ENCODE results near the gene ZNF8.

ZNF8 gene

DNA sequence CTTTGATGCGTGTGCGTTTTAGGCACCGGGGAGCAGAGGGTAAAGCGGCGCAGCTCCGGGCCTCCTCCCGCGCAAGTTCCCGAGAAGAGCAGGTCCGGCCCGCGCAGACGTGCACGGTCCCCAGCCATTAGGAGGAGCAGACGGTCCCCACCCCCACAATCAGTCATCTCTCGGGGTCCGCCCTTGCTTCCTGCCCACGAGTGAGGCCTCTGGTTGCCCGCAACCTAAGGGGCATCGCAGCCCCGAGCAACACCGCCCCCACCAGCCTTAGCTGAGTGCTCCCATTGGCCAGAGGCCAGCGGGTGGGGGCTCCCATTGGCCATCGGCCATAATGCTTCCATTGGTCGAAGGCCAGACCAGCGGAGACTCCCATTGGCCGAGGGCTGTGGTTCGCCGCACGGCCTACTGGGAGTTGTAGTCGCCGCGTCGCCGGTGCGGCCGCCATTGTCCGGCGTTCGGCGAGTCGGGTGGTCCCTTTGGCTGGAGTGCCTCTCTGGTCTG, at the start of gene ZNF8:
Gene ZNF8 (plus strand): TSS at position 415 of the 501 bp plus-strand sequence. CDS start 127 bp downstream, outside the sequence.
- Histone ChIP-seq H3K9me3 (peaks cover 5 to 44% (median 22%) of the 10 kb centered on the region in 3 donors), H3K36me3 (peaks cover 22 to 53% (median 36%) of the 10 kb centered on the region in 3 donors), H3K4me3 (peak within 1 kb of the TSS; percentile 77 to 95), H3K27ac (peak within 1 kb of the TSS; percentile 86 to 90), H3K4me1 (peaks cover 0 to 29% (median 8%) of the 10 kb centered on the region in 4 donors), H3K27me3 (no peaks in the 10 kb centered on the region)
- intact Hi-C loops (cut with DNase I; ENCODE audit: low total_unique reads): loop anchor here (2.0 to 10.0 kb wide), 2 partner anchors 26 to 94 kb away; partner anchors contain the start of genes ERVK3-1 and ZNF274
- peak; percentile 96 to 98 for DNase-seq
- TF ChIP-seq, protein P1, sequence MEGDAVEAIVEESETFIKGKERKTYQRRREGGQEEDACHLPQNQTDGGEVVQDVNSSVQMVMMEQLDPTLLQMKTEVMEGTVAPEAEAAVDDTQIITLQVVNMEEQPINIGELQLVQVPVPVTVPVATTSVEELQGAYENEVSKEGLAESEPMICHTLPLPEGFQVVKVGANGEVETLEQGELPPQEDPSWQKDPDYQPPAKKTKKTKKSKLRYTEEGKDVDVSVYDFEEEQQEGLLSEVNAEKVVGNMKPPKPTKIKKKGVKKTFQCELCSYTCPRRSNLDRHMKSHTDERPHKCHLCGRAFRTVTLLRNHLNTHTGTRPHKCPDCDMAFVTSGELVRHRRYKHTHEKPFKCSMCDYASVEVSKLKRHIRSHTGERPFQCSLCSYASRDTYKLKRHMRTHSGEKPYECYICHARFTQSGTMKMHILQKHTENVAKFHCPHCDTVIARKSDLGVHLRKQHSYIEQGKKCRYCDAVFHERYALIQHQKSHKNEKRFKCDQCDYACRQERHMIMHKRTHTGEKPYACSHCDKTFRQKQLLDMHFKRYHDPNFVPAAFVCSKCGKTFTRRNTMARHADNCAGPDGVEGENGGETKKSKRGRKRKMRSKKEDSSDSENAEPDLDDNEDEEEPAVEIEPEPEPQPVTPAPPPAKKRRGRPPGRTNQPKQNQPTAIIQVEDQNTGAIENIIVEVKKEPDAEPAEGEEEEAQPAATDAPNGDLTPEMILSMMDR (IDR thresholded peaks at IDR 0.05): no peak

DNA sequence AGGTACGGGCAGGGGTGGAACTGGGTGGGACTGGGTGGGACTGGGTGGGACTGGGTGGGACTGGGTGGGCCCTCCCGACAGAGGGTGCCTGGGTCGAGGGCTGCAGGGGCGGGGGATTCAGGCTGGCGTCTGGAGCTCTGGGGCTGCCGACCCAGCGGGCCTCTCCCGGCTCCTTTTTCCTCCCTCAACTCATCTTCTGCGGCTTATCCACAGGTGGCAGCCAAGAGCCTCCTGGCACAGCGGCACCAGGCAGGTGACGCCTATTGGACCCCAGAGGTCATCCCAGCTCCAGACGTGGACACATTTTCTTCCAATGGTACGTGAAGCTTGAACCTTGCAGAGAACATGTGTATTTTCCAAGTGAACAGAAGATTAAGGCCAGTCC, 49.5 kb upstream of the ZNF8 start:
- Histone ChIP-seq H3K9me3 (peaks cover 0 to 86% (median 38%) of the 10 kb centered on the region in 3 donors), H3K36me3 (peaks cover 46 to 49% (median 48%) of the 10 kb centered on the region in 3 donors), H3K4me1 (peaks cover 0 to 19% (median 11%) of the 10 kb centered on the region in 4 donors), H3K27me3 (no peaks in the 10 kb centered on the region), H3K27ac (peak overlapping the region; percentile 79 to 87), H3K4me3 (peak overlapping the region; percentile 82 to 90)
- intact Hi-C loops (cut with DNase I; ENCODE audit: low total_unique reads): no loop called here
- no peak for DNase-seq
- TF ChIP-seq, protein P1 (IDR thresholded peaks at IDR 0.05): no peak

DNA sequence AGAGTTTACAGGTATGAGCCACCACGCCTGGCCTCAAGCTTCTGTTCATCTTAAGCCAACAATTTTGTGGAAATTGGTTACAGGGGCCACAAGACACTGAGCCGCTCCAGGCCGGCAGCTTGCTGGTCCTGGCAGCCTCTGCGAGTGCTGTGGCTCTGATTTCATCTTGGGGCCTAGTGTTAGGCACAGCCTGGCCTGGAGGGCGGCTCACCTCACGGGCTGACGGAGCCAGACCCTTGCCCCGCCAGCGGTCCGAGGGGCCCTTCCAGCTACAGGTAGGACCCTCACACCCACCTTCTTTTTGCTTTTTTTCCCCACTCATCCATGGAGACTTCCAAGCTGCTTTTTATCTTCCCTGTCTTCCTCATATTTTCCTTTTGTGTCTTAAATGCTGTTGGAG, 41.4 kb upstream of the ZNF8 start:
- DNase-seq: no peak
- Histone ChIP-seq H3K9me3 (peaks cover 2 to 100% (median 91%) of the 10 kb centered on the region in 3 donors), H3K4me3 (no peak overlapping the region), H3K27me3 (no peaks in the 10 kb centered on the region), H3K36me3 (peaks cover 97 to 100% (median 98%) of the 10 kb centered on the region in 3 donors), H3K27ac (no peak overlapping the region), H3K4me1 (no peaks in the 10 kb centered on the region)
- TF ChIP-seq, protein P1 (IDR thresholded peaks at IDR 0.05): no peak
- intact Hi-C loops (cut with DNase I; ENCODE audit: low total_unique reads): no loop called here

DNA sequence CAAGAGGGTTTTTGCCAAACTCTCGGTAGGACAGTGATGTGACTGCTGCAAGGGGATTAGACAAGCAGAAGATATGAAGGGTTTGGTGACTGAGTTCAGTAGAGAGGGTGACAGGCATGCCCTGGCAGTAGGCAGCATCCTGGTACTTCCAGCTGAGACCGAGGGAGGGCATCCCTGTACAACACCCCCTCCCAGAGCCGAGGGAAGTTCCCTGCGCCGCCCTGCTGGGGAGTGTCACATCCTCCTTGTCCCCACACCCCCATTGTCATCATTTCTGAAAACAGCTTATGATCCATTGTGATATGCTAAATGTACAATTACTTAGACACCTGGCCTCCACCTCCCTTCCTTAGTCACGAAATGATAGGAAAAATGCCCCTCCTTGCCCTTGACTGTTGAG, 35.4 kb upstream of the ZNF8 start:
- Histone ChIP-seq H3K27ac (no peak overlapping the region), H3K9me3 (peaks cover 28 to 100% (median 98%) of the 10 kb centered on the region in 3 donors), H3K27me3 (no peaks in the 10 kb centered on the region), H3K36me3 (peaks cover 99 to 100% (median 100%) of the 10 kb centered on the region in 3 donors), H3K4me1 (no peaks in the 10 kb centered on the region), H3K4me3 (no peak overlapping the region)
- intact Hi-C loops (cut with DNase I; ENCODE audit: low total_unique reads): no loop called here
- TF ChIP-seq, protein P1 (IDR thresholded peaks at IDR 0.05): no peak
- DNase-seq: no peak

DNA sequence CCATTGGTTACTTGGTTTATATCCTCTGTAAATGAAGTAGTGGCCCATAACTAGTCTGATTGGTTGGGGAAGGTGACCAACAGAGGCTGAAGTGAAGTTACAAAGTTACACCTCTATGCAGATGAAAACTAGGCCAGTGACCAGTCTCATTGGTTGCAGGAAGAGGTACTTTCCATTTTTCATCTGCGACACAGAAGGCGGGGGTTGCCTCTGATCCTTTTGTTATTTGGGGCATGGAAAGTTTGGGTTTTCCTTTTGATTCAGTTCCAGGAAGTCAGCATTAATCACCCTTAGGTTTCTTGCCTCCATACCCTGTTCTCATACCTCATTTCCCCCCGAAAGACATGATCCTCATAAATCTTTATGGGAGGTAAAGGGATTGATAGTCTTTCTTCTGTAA, 29.9 kb upstream of the ZNF8 start:
- intact Hi-C loops (cut with DNase I; ENCODE audit: low total_unique reads): no loop called here
- Histone ChIP-seq H3K9me3 (peaks cover 47 to 100% (median 98%) of the 10 kb centered on the region in 3 donors), H3K27ac (no peak overlapping the region)

More for the DNA sequence above, 29.9 kb upstream of the ZNF8 start:
- DNase-seq: no peak
- Histone ChIP-seq H3K4me3 (no peak overlapping the region), H3K36me3 (peaks cover 100% of the 10 kb centered on the region in 3 donors), H3K4me1 (no peaks in the 10 kb centered on the region), H3K27me3 (no peaks in the 10 kb centered on the region)
- TF ChIP-seq, protein P1 (IDR thresholded peaks at IDR 0.05): no peak
